Stimulated activated CD4-positive, alpha-beta T cell treated with anti-CD3 and anti-CD28 coated beads, TNF-alpha, amount 100 ng/mL, for 1 hour (primary cell): Measurements from ENCODE around the gene DIP2C.

Source experiments
- DNase-seq, 3 donors: peaks; one replicate each; pipeline ENCODE4 v3.0.0-alpha.2; 2020; ENCODE audit warnings: low read depth in 3 of 3, low spot score in 1 of 3

The DIP2C gene

GRCh38 chr10:614139-614711 is 75.2 kb downstream of the DIP2C start:
- DNase-seq, result no peak

- no peak for DNase-seq
These were observed 76.0 kb downstream of the DIP2C start for GRCh38 chr10:613271-614138.

- DNase-seq, result no peak
These were observed 76.8 kb downstream of the DIP2C start for GRCh38 chr10:612696-613095.

- DNase-seq, result peak in 1 of 3 donors; percentile 19
These were observed 78.7 kb downstream of the DIP2C start for GRCh38 chr10:610642-611305.

- no peak for DNase-seq
These were observed 79.5 kb downstream of the DIP2C start for GRCh38 chr10:609868-610545.

GRCh38 chr10:609262-609658 is 80.2 kb downstream of the DIP2C start:
- no peak for DNase-seq

GRCh38 chr10:608331-609261 is 80.9 kb downstream of the DIP2C start:
- no peak for DNase-seq

- no peak for DNase-seq
These were observed 81.8 kb downstream of the DIP2C start for GRCh38 chr10:607545-608185.

GRCh38 chr10:606762-607544 is 82.5 kb downstream of the DIP2C start:
- no peak for DNase-seq

- DNase-seq, result no peak
These were observed 83.7 kb downstream of the DIP2C start for GRCh38 chr10:605632-606325.

GRCh38 chr10:604716-605631 is 84.5 kb downstream of the DIP2C start:
- DNase-seq, result no peak

- no peak for DNase-seq
These were observed 85.7 kb downstream of the DIP2C start for GRCh38 chr10:603745-604144.

- DNase-seq, result no peak
These were observed 87.0 kb downstream of the DIP2C start for GRCh38 chr10:602391-603005.

- no peak for DNase-seq
These were observed 87.9 kb downstream of the DIP2C start for GRCh38 chr10:601660-601963.

GRCh38 chr10:600876-601659 is 88.4 kb downstream of the DIP2C start:
- no peak for DNase-seq

- DNase-seq, result no peak
These were observed 89.2 kb downstream of the DIP2C start for GRCh38 chr10:600234-600633.

GRCh38 chr10:599767-600166 is 89.7 kb downstream of the DIP2C start:
- DNase-seq, result no peak
